ENCODE results near the gene MYOM3.

Gene MYOM3

GRCh38 chr1:24138476-24139221 is 26.7 kb upstream of the MYOM3 start:
- no peak for DNase-seq (ENCODE audit: low read depth, low spot score)

GRCh38 chr1:24136956-24137539 is 25.1 kb upstream of the MYOM3 start:
- no peak for DNase-seq (ENCODE audit: low read depth, low spot score)

GRCh38 chr1:24134376-24134775 is 22.4 kb upstream of the MYOM3 start:
- DNase-seq (ENCODE audit: low read depth, low spot score): no peak

GRCh38 chr1:24133819-24134218 is 21.9 kb upstream of the MYOM3 start:
- DNase-seq (ENCODE audit: low read depth, low spot score): no peak

GRCh38 chr1:24130385-24130784 is 18.4 kb upstream of the MYOM3 start:
- no peak for DNase-seq (ENCODE audit: low read depth, low spot score)

- DNase-seq (ENCODE audit: low read depth, low spot score): no peak
These were observed 15.9 kb upstream of the MYOM3 start for GRCh38 chr1:24127801-24128363.

- no peak for DNase-seq (ENCODE audit: low read depth, low spot score)
These were observed 15.3 kb upstream of the MYOM3 start for GRCh38 chr1:24127134-24127800.

GRCh38 chr1:24126672-24127023 is 14.7 kb upstream of the MYOM3 start:
- DNase-seq (ENCODE audit: low read depth, low spot score): no peak

GRCh38 chr1:24126018-24126671 is 14.2 kb upstream of the MYOM3 start:
- no peak for DNase-seq (ENCODE audit: low read depth, low spot score)

GRCh38 chr1:24125456-24125855 is 13.5 kb upstream of the MYOM3 start:
- no peak for DNase-seq (ENCODE audit: low read depth, low spot score)

- no peak for DNase-seq (ENCODE audit: low read depth, low spot score)
These were observed 13.0 kb upstream of the MYOM3 start for GRCh38 chr1:24124980-24125379.

- no peak for DNase-seq (ENCODE audit: low read depth, low spot score)
These were observed 11.7 kb upstream of the MYOM3 start for GRCh38 chr1:24123611-24124010.

- no peak for DNase-seq (ENCODE audit: low read depth, low spot score)
These were observed 10.8 kb upstream of the MYOM3 start for GRCh38 chr1:24122776-24123175.

- DNase-seq (ENCODE audit: low read depth, low spot score): no peak
These were observed 9.5 kb upstream of the MYOM3 start for GRCh38 chr1:24121406-24121805.

- no peak for DNase-seq (ENCODE audit: low read depth, low spot score)
These were observed 9.0 kb upstream of the MYOM3 start for GRCh38 chr1:24120965-24121364.

GRCh38 chr1:24119859-24120756 is 8.2 kb upstream of the MYOM3 start:
- DNase-seq (ENCODE audit: low read depth, low spot score): no peak

GRCh38 chr1:24119489-24119858 is 7.5 kb upstream of the MYOM3 start:
- no peak for DNase-seq (ENCODE audit: low read depth, low spot score)

- no peak for DNase-seq (ENCODE audit: low read depth, low spot score)
These were observed 6.7 kb upstream of the MYOM3 start for GRCh38 chr1:24118410-24119242.

GRCh38 chr1:24117722-24118409 is 5.9 kb upstream of the MYOM3 start:
- DNase-seq (ENCODE audit: low read depth, low spot score): no peak

- DNase-seq (ENCODE audit: low read depth, low spot score): no peak
These were observed 5.2 kb upstream of the MYOM3 start for GRCh38 chr1:24117132-24117531.
